GM13976 (cell line): ENCODE measurements around the gene NREP.

Experiments used
- DNase-seq: peaks from one replicate; pipeline ENCODE4 v3.0.0; 2012; ENCODE audit warnings: low spot score
- CTCF ChIP-seq: IDR thresholded peaks from 2 replicates; pipeline ENCODE4 v1.5.1; 2012; ENCODE audit warnings: borderline replicate concordance, mild to moderate bottlenecking; ENCODE audit not compliant: insufficient read depth; ENCODE audit errors: extremely low read depth, missing control alignments, control extremely low read depth
- in situ Hi-C: fragments of 300-500 bp; cut with MboI; formaldehyde crosslinking; loops from one replicate; pipeline ENCODE4 v1.12.0; 2022; ENCODE audit warnings: low sequenced_read_pairs, mixed read lengths, inconsistent platforms; ENCODE audit not compliant: unreplicated experiment

The NREP gene

GRCh38 chr5:111749303-111750026 is 7.5 kb downstream of the NREP start:
- TF ChIP-seq CTCF = no peak
- in situ Hi-C loops = no loop called here
- DNase-seq = no peak

- no peak for DNase-seq
- in situ Hi-C loops = no loop called here
- TF ChIP-seq CTCF = no peak
These were observed 8.7 kb downstream of the NREP start for GRCh38 chr5:111748304-111748763.

GRCh38 chr5:111747337-111747736 is 9.7 kb downstream of the NREP start:
- DNase-seq = no peak
- in situ Hi-C loops = no loop called here
- no peak for TF ChIP-seq CTCF

GRCh38 chr5:111746791-111747190 is 10.2 kb downstream of the NREP start:
- no peak for DNase-seq
- in situ Hi-C loops = no loop called here
- no peak for TF ChIP-seq CTCF

GRCh38 chr5:111745075-111745739 is 11.8 kb downstream of the NREP start:
- TF ChIP-seq CTCF = no peak
- in situ Hi-C loops = no loop called here
- DNase-seq = no peak

- in situ Hi-C loops = no loop called here
- DNase-seq = no peak
- no peak for TF ChIP-seq CTCF
These were observed 12.5 kb downstream of the NREP start for GRCh38 chr5:111744455-111744854.
